ENCODE results near the gene WDPCP. TPM values are rescaled to one million over a fixed set of nuclear protein-coding genes. Genes with fewer than 3 reads are reported as not detected.
"Not testable (repeated sequence)": the region's sequence is repeated elsewhere in the genome, so short reads cannot be mapped to it uniquely, and the experiment has no call there.

WDPCP gene
- total and polyA plus RNA-seq, 7 experiments from 2014 or later = 4.8 to 19.2 (median 15.6) TPM

GRCh38 chr2:63469313-63469712 lies 119.0 kb downstream of the WDPCP start:
- H3K4me1 ChIP-seq (ENCODE audit: control insufficient read depth in 2 of 2, insufficient read depth in 2 of 2, low read length in 2 of 2); H3K27me3 ChIP-seq (ENCODE audit: control insufficient read depth in 2 of 2, insufficient read depth in 2 of 2, low read length in 2 of 2); H3K9me3 ChIP-seq (ENCODE audit: control insufficient read depth in 2 of 3, low read length in 3 of 3); H3K4me1 Mint-ChIP-seq; DNase-seq; H3K27ac Mint-ChIP-seq; ATAC-seq; H3K36me3 ChIP-seq (ENCODE audit: control insufficient read depth in 2 of 3, insufficient read depth in 3 of 3, low read length in 3 of 3); H3K27ac ChIP-seq (ENCODE audit: low read depth, low read length); H3K4me3 ChIP-seq (ENCODE audit: low read length); H3K4me3 Mint-ChIP-seq; intact Hi-C loops (cut with micrococcal nuclease); H3K27me3 Mint-ChIP-seq; POLR2A ChIA-PET: not testable (repeated sequence)
- peaks cover 3 to 41% (median 35%) of the 10 kb centered on the region in 5 donors for H3K36me3 Mint-ChIP-seq
- peaks cover 0 to 17% (median 11%) of the 10 kb centered on the region in 11 donors for H3K9me3 Mint-ChIP-seq
- CTCF ChIA-PET = interaction anchor here (0.7 kb wide), 1 partner anchor 73 kb away, joined by 3 read pairs; no protein-coding TSS in a partner anchor

- H3K9me3 Mint-ChIP-seq = peaks cover 6 to 34% (median 13%) of the 10 kb centered on the region in 11 donors
- ATAC-seq (no peak), DNase-seq (no peak)
- Histone ChIP-seq H3K4me1 (ENCODE audit: control insufficient read depth in 2 of 2, insufficient read depth in 2 of 2, low read length in 2 of 2) (no peaks in the 10 kb centered on the region), H3K27ac (ENCODE audit: low read depth, low read length) (no peak overlapping the region), H3K27me3 (ENCODE audit: control insufficient read depth in 2 of 2, insufficient read depth in 2 of 2, low read length in 2 of 2) (no peaks in the 10 kb centered on the region), H3K9me3 (ENCODE audit: control insufficient read depth in 2 of 3, low read length in 3 of 3) (no peaks in the 10 kb centered on the region), H3K36me3 (ENCODE audit: control insufficient read depth in 2 of 3, insufficient read depth in 3 of 3, low read length in 3 of 3) (peaks cover 0 to 3% (median 0%) of the 10 kb centered on the region in 3 experiments), H3K4me3 (ENCODE audit: low read length) (no peak overlapping the region)
- H3K4me1 Mint-ChIP-seq = peaks cover 0 to 1% (median 0%) of the 10 kb centered on the region in 7 donors
- POLR2A ChIA-PET = no interaction called here
- no peaks in the 10 kb centered on the region for H3K27me3 Mint-ChIP-seq
- intact Hi-C loops (cut with micrococcal nuclease) = no loop called here
- CTCF ChIA-PET = no interaction called here
- H3K36me3 Mint-ChIP-seq = peaks cover 3 to 64% (median 54%) of the 10 kb centered on the region in 5 donors
- H3K4me3 Mint-ChIP-seq = no peak overlapping the region
- no peak overlapping the region for H3K27ac Mint-ChIP-seq
Measured at GRCh38 chr2:63465633-63466032, 122.6 kb downstream of the WDPCP start.

DNA sequence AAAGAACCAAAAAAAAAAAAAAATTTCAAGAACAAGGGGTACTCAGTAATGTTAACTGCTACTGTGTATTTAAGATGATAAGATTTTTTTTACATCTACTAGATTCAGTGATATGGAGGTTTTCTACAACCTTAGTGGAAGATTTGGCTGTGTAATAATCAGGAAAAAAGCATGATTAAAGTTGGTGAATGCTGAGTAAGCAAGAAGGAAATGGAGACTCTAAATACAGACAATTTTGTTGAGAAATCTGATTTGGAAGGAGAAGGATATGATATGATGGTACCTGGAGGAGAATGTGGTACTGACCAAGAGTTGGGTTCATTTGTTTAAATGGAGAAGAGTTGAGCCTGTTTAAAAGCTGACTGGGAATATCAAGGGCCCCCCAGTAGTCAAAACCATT lies 125.1 kb downstream of the WDPCP start:
- H3K4me1 Mint-ChIP-seq = no peaks in the 10 kb centered on the region
- H3K27me3 Mint-ChIP-seq = no peaks in the 10 kb centered on the region
- no peak overlapping the region for H3K4me3 ChIP-seq (ENCODE audit: low read length)
- H3K36me3 ChIP-seq (ENCODE audit: control insufficient read depth in 2 of 3, insufficient read depth in 3 of 3, low read length in 3 of 3) = peaks cover 0 to 3% (median 0%) of the 10 kb centered on the region in 3 experiments
- H3K9me3 ChIP-seq (ENCODE audit: control insufficient read depth in 2 of 3, low read length in 3 of 3) = no peaks in the 10 kb centered on the region
- H3K36me3 Mint-ChIP-seq = peaks cover 0 to 65% (median 63%) of the 10 kb centered on the region in 5 donors
- CTCF ChIA-PET = no interaction called here
- no peaks in the 10 kb centered on the region for H3K27me3 ChIP-seq (ENCODE audit: control insufficient read depth in 2 of 2, insufficient read depth in 2 of 2, low read length in 2 of 2)
- DNase-seq (no peak), ATAC-seq (no peak)
- H3K27ac Mint-ChIP-seq = no peak overlapping the region
- no peak overlapping the region for H3K4me3 Mint-ChIP-seq
- H3K4me1 ChIP-seq (ENCODE audit: control insufficient read depth in 2 of 2, insufficient read depth in 2 of 2, low read length in 2 of 2) = no peaks in the 10 kb centered on the region
- peaks cover 2 to 46% (median 16%) of the 10 kb centered on the region in 11 donors for H3K9me3 Mint-ChIP-seq
- POLR2A ChIA-PET = no interaction called here
- H3K27ac ChIP-seq (ENCODE audit: low read depth, low read length) = no peak overlapping the region
- intact Hi-C loops (cut with micrococcal nuclease) = no loop called here

DNA sequence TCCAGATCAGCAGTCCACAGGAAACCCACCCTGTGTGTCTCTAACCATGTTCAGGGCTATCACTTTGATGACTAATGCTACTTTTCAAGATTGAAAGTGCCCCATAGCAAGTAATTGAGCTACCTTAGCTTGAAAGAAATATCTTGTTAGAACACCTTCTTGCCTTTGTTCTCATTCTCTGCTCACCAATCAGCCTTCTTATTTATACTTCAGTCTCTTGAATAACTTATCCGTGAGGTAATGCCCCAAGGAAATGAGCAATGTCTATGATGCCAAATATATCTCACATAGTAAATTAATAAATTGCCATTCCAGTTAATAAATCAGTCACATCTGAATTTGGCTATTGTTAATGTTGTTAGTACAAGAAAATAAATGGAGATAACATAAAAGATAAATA lies 141.6 kb downstream of the WDPCP start:
- Mint-ChIP-seq H3K4me3 (no peak overlapping the region), H3K9me3 (peaks cover 0 to 10% (median 3%) of the 10 kb centered on the region in 11 donors), H3K4me1 (peaks cover 0 to 12% (median 6%) of the 10 kb centered on the region in 7 donors), H3K36me3 (peaks cover 0 to 57% (median 25%) of the 10 kb centered on the region in 5 donors), H3K27me3 (no peaks in the 10 kb centered on the region), H3K27ac (no peak overlapping the region)
- intact Hi-C loops (cut with micrococcal nuclease) = no loop called here
- ATAC-seq = no peak
- Histone ChIP-seq H3K27me3 (ENCODE audit: control insufficient read depth in 2 of 2, insufficient read depth in 2 of 2, low read length in 2 of 2) (no peaks in the 10 kb centered on the region), H3K4me1 (ENCODE audit: control insufficient read depth in 2 of 2, insufficient read depth in 2 of 2, low read length in 2 of 2) (no peaks in the 10 kb centered on the region), H3K4me3 (ENCODE audit: low read length) (no peak overlapping the region), H3K36me3 (ENCODE audit: control insufficient read depth in 2 of 3, insufficient read depth in 3 of 3, low read length in 3 of 3) (no peaks in the 10 kb centered on the region), H3K27ac (ENCODE audit: low read depth, low read length) (no peak overlapping the region), H3K9me3 (ENCODE audit: control insufficient read depth in 2 of 3, low read length in 3 of 3) (no peaks in the 10 kb centered on the region)
- POLR2A ChIA-PET = no interaction called here
- CTCF ChIA-PET = interaction anchor here (0.7 kb wide), 1 partner anchor 15 kb away, joined by 3 read pairs; no protein-coding TSS in a partner anchor
- DNase-seq = no peak

GRCh38 chr2:63444565-63445288 lies 143.6 kb downstream of the WDPCP start:
- ATAC-seq (no peak), DNase-seq (no peak)
- Histone ChIP-seq H3K27me3 (ENCODE audit: control insufficient read depth in 2 of 2, insufficient read depth in 2 of 2, low read length in 2 of 2) (no peaks in the 10 kb centered on the region), H3K36me3 (ENCODE audit: control insufficient read depth in 2 of 3, insufficient read depth in 3 of 3, low read length in 3 of 3) (no peaks in the 10 kb centered on the region), H3K4me1 (ENCODE audit: control insufficient read depth in 2 of 2, insufficient read depth in 2 of 2, low read length in 2 of 2) (no peaks in the 10 kb centered on the region), H3K9me3 (ENCODE audit: control insufficient read depth in 2 of 3, low read length in 3 of 3) (no peaks in the 10 kb centered on the region), H3K27ac (ENCODE audit: low read depth, low read length) (no peak overlapping the region), H3K4me3 (ENCODE audit: low read length) (no peak overlapping the region)
- H3K36me3 Mint-ChIP-seq = peaks cover 0 to 42% (median 15%) of the 10 kb centered on the region in 5 donors
- intact Hi-C loops (cut with micrococcal nuclease) = no loop called here
- no peak overlapping the region for H3K4me3 Mint-ChIP-seq
- peaks cover 0 to 6% (median 0%) of the 10 kb centered on the region in 7 donors for H3K4me1 Mint-ChIP-seq
- H3K27ac Mint-ChIP-seq = no peak overlapping the region
- ChIA-PET POLR2A (no interaction called here), CTCF (no interaction called here)
- H3K9me3 Mint-ChIP-seq = peaks cover 0 to 1% (median 0%) of the 10 kb centered on the region in 11 donors
- H3K27me3 Mint-ChIP-seq = no peaks in the 10 kb centered on the region

DNA sequence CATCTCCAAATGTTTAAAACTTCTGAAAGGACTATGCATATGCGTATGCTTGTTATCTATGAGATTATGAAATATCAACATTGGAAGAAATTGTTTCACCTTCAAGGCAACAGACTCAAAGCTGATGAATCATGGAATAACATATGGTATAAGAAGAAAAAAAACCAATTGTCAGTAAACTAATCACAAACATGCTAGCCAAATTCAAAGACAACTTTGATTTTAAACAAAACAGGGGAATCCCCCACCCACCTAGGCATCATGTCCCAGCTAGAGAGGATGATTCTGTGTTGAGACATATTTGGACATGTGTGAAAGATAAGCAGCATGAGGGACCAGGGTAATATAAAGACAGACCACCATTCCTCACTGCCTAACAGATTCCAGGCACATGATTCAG lies 147.7 kb downstream of the WDPCP start:
- ATAC-seq (no peak), DNase-seq (no peak)
- Histone ChIP-seq H3K4me1 (ENCODE audit: control insufficient read depth in 2 of 2, insufficient read depth in 2 of 2, low read length in 2 of 2) (no peaks in the 10 kb centered on the region), H3K27me3 (ENCODE audit: control insufficient read depth in 2 of 2, insufficient read depth in 2 of 2, low read length in 2 of 2) (no peaks in the 10 kb centered on the region), H3K4me3 (ENCODE audit: low read length) (no peak overlapping the region), H3K27ac (ENCODE audit: low read depth, low read length) (no peak overlapping the region), H3K9me3 (ENCODE audit: control insufficient read depth in 2 of 3, low read length in 3 of 3) (no peaks in the 10 kb centered on the region), H3K36me3 (ENCODE audit: control insufficient read depth in 2 of 3, insufficient read depth in 3 of 3, low read length in 3 of 3) (no peaks in the 10 kb centered on the region)
- H3K27ac Mint-ChIP-seq = no peak overlapping the region
- peaks cover 0 to 27% (median 17%) of the 10 kb centered on the region in 5 donors for H3K36me3 Mint-ChIP-seq
- no peak overlapping the region for H3K4me3 Mint-ChIP-seq
- H3K4me1 Mint-ChIP-seq = peaks cover 0 to 6% (median 0%) of the 10 kb centered on the region in 7 donors
- peaks cover 0 to 1% (median 0%) of the 10 kb centered on the region in 11 donors for H3K9me3 Mint-ChIP-seq
- ChIA-PET CTCF (no interaction called here), POLR2A (no interaction called here)
- intact Hi-C loops (cut with micrococcal nuclease) = no loop called here
- H3K27me3 Mint-ChIP-seq = no peaks in the 10 kb centered on the region

- Mint-ChIP-seq H3K4me3 (no peak overlapping the region), H3K4me1 (peaks cover 0 to 1% (median 0%) of the 10 kb centered on the region in 7 donors), H3K9me3 (no peaks in the 10 kb centered on the region), H3K27ac (no peak overlapping the region), H3K36me3 (peaks cover 0 to 37% (median 10%) of the 10 kb centered on the region in 5 donors), H3K27me3 (no peaks in the 10 kb centered on the region)
- H3K36me3 ChIP-seq (ENCODE audit: control insufficient read depth in 2 of 3, insufficient read depth in 3 of 3, low read length in 3 of 3) = no peaks in the 10 kb centered on the region
- ATAC-seq (no peak), DNase-seq (no peak)
- POLR2A ChIA-PET = no interaction called here
- intact Hi-C loops (cut with micrococcal nuclease) = no loop called here
- H3K27me3 ChIP-seq (ENCODE audit: control insufficient read depth in 2 of 2, insufficient read depth in 2 of 2, low read length in 2 of 2) = no peaks in the 10 kb centered on the region
- H3K27ac ChIP-seq (ENCODE audit: low read depth, low read length) = no peak overlapping the region
- H3K4me1 ChIP-seq (ENCODE audit: control insufficient read depth in 2 of 2, insufficient read depth in 2 of 2, low read length in 2 of 2) = no peaks in the 10 kb centered on the region
- H3K9me3 ChIP-seq (ENCODE audit: control insufficient read depth in 2 of 3, low read length in 3 of 3) = no peaks in the 10 kb centered on the region
- CTCF ChIA-PET = no interaction called here
- no peak overlapping the region for H3K4me3 ChIP-seq (ENCODE audit: low read length)
Measured at GRCh38 chr2:63438181-63438580, 150.1 kb downstream of the WDPCP start.
